ENCODE data around the gene PPIF. TPM values are rescaled to one million over a fixed set of nuclear protein-coding genes. Genes with fewer than 3 reads are reported as not detected.

The PPIF gene
- total RNA-seq, 1 donor, result 39.1 TPM

- Histone ChIP-seq H3K27me3 (ENCODE audit: insufficient read depth, low read length) (no peaks in the 10 kb centered on the region), H3K27ac (ENCODE audit: low read depth, low read length) (no peak overlapping the region), H3K79me2 (ENCODE audit: insufficient read depth, low read length) (peaks cover 39% of the 10 kb centered on the region), H3K9me3 (ENCODE audit: low read depth, low read length) (no peaks in the 10 kb centered on the region), H3K4me1 (ENCODE audit: insufficient read depth, low read length) (peaks cover 41% of the 10 kb centered on the region), H2AFZ (ENCODE audit: low read length) (no peak overlapping the region), H4K20me1 (ENCODE audit: insufficient read depth, low read length) (peaks cover 7% of the 10 kb centered on the region), H3K36me3 (ENCODE audit: insufficient read depth, low read length) (peaks cover 12% of the 10 kb centered on the region), H3K4me3 (ENCODE audit: insufficient read depth, low read length) (no peak overlapping the region), H3K4me2 (ENCODE audit: insufficient read depth, low read length) (no peak overlapping the region)
- TF ChIP-seq, protein P1, sequence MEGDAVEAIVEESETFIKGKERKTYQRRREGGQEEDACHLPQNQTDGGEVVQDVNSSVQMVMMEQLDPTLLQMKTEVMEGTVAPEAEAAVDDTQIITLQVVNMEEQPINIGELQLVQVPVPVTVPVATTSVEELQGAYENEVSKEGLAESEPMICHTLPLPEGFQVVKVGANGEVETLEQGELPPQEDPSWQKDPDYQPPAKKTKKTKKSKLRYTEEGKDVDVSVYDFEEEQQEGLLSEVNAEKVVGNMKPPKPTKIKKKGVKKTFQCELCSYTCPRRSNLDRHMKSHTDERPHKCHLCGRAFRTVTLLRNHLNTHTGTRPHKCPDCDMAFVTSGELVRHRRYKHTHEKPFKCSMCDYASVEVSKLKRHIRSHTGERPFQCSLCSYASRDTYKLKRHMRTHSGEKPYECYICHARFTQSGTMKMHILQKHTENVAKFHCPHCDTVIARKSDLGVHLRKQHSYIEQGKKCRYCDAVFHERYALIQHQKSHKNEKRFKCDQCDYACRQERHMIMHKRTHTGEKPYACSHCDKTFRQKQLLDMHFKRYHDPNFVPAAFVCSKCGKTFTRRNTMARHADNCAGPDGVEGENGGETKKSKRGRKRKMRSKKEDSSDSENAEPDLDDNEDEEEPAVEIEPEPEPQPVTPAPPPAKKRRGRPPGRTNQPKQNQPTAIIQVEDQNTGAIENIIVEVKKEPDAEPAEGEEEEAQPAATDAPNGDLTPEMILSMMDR (IDR thresholded peaks at IDR 0.05; ENCODE audit: extremely low read depth, low read depth, low read length), result no peak
- peak; percentile 52 for DNase-seq (ENCODE audit: insufficient read length, low spot score, missing footprints)
Measured at GRCh38 chr10:79396520-79396919, 49.3 kb downstream of the PPIF start.

DNA sequence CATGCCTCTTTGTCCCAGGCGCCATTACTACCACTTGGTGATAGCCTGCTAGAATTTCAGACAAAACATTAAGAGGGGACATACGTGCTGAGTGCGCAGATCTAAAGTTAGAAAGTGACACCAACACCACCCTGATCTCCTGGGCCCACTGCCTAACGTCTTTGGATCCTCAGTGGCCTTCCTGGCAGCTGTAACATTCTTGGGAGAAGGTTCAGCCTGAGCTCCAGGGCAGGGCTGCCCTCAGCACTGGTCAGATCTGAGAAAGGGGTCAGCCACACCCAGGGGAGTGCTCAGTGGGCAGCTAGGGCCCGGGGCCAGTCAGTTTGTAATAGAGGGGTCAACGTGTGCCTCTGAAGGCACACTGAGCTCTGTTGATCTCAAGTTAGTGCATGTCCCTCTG is 49.8 kb downstream of the PPIF start:
- Histone ChIP-seq H3K27me3 (ENCODE audit: insufficient read depth, low read length) (no peaks in the 10 kb centered on the region), H3K36me3 (ENCODE audit: insufficient read depth, low read length) (peaks cover 12% of the 10 kb centered on the region), H4K20me1 (ENCODE audit: insufficient read depth, low read length) (peaks cover 7% of the 10 kb centered on the region), H2AFZ (ENCODE audit: low read length) (no peak overlapping the region), H3K9me3 (ENCODE audit: low read depth, low read length) (no peaks in the 10 kb centered on the region), H3K4me2 (ENCODE audit: insufficient read depth, low read length) (no peak overlapping the region), H3K4me1 (ENCODE audit: insufficient read depth, low read length) (peaks cover 47% of the 10 kb centered on the region), H3K79me2 (ENCODE audit: insufficient read depth, low read length) (peaks cover 44% of the 10 kb centered on the region), H3K4me3 (ENCODE audit: insufficient read depth, low read length) (no peak overlapping the region), H3K27ac (ENCODE audit: low read depth, low read length) (peak overlapping the region; percentile 94)
- DNase-seq (ENCODE audit: insufficient read length, low spot score, missing footprints), result peak; percentile 61
- TF ChIP-seq, protein P1 (IDR thresholded peaks at IDR 0.05; ENCODE audit: extremely low read depth, low read depth, low read length), result no peak

GRCh38 chr10:79397575-79398303 is 50.5 kb downstream of the PPIF start:
- H3K27me3 ChIP-seq (ENCODE audit: insufficient read depth, low read length), result no peaks in the 10 kb centered on the region
- no peak overlapping the region for H2AFZ ChIP-seq (ENCODE audit: low read length)
- DNase-seq (ENCODE audit: insufficient read length, low spot score, missing footprints), result peak; percentile 85
- TF ChIP-seq, protein P1 (IDR thresholded peaks at IDR 0.05; ENCODE audit: extremely low read depth, low read depth, low read length), result no peak
- H3K4me3 ChIP-seq (ENCODE audit: insufficient read depth, low read length), result no peak overlapping the region
- peaks cover 48% of the 10 kb centered on the region for H3K79me2 ChIP-seq (ENCODE audit: insufficient read depth, low read length)
- peaks cover 9% of the 10 kb centered on the region for H3K36me3 ChIP-seq (ENCODE audit: insufficient read depth, low read length)
- H3K4me2 ChIP-seq (ENCODE audit: insufficient read depth, low read length), result no peak overlapping the region
- H3K9me3 ChIP-seq (ENCODE audit: low read depth, low read length), result no peaks in the 10 kb centered on the region
- peak overlapping the region; percentile 94 for H3K27ac ChIP-seq (ENCODE audit: low read depth, low read length)
- peaks cover 47% of the 10 kb centered on the region for H3K4me1 ChIP-seq (ENCODE audit: insufficient read depth, low read length)
- H4K20me1 ChIP-seq (ENCODE audit: insufficient read depth, low read length), result peaks cover 7% of the 10 kb centered on the region

DNA sequence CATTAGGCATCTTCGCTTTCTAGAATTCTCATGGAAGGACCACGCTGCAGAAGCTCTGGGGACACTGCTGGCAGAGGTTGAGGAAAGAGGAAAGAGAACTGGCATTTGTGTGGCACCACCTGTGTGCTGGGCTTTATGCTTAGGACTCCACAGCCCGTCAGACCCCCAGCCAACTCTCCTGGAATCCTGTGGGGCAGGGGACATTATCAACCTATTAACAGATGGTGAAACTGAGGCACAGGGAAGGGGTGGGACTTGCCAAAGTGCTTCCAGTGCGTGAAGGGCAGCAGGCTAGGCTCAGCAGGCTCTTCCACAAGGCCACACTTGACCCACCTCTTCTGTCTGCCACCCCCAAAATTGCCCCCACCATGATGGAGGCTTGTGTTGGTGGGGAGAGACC is 51.4 kb downstream of the PPIF start:
- peaks cover 7% of the 10 kb centered on the region for H4K20me1 ChIP-seq (ENCODE audit: insufficient read depth, low read length)
- peak overlapping the region; percentile 71 for H3K4me2 ChIP-seq (ENCODE audit: insufficient read depth, low read length)
- peak overlapping the region; percentile 94 for H3K27ac ChIP-seq (ENCODE audit: low read depth, low read length)
- no peak for DNase-seq (ENCODE audit: insufficient read length, low spot score, missing footprints)
- peaks cover 52% of the 10 kb centered on the region for H3K4me1 ChIP-seq (ENCODE audit: insufficient read depth, low read length)
- H2AFZ ChIP-seq (ENCODE audit: low read length), result no peak overlapping the region
- peaks cover 8% of the 10 kb centered on the region for H3K36me3 ChIP-seq (ENCODE audit: insufficient read depth, low read length)
- TF ChIP-seq, protein P1 (IDR thresholded peaks at IDR 0.05; ENCODE audit: extremely low read depth, low read depth, low read length), result no peak
- H3K9me3 ChIP-seq (ENCODE audit: low read depth, low read length), result no peaks in the 10 kb centered on the region
- peak overlapping the region; percentile 46 for H3K4me3 ChIP-seq (ENCODE audit: insufficient read depth, low read length)
- no peaks in the 10 kb centered on the region for H3K27me3 ChIP-seq (ENCODE audit: insufficient read depth, low read length)
- peaks cover 57% of the 10 kb centered on the region for H3K79me2 ChIP-seq (ENCODE audit: insufficient read depth, low read length)

Measured in osteoblast (primary cell).